GM23338 (cell line): Measurements from ENCODE around the gene RASGRP4. TPM values are rescaled to one million over a fixed set of nuclear protein-coding genes. Genes with fewer than 3 reads are reported as not detected.

Source experiments
- ATAC-seq: fragments of 200-7000 bp; cut with Tn5 transposase; 3 replicates; pipeline ENCODE4 v1.9.1; 2020
- DNase-seq: peaks from one replicate; pipeline ENCODE4 v3.0.0-alpha.2; 2015; ENCODE audit warnings: low spot score
- H2AFZ ChIP-seq: fragments of 200-600 bp; sonication (generic); 2 replicates; pipeline ENCODE4 v1.8.0; 2016; ENCODE audit warnings: antibody characterized with exemption, mild to moderate bottlenecking, moderate library complexity
- H3F3A ChIP-seq: fragments of 200-600 bp; sonication (generic); replicated peaks from 2 replicates; pipeline ENCODE4 v1.8.0; 2017; ENCODE audit warnings: antibody characterized with exemption, mixed run types, low read depth
- H3K27ac ChIP-seq: fragments of 200-600 bp; sonication (generic); 2 replicates; pipeline ENCODE4 v1.6.1; 2016; ENCODE audit warnings: low read depth
- H3K27me3 ChIP-seq: fragments of 200-600 bp; sonication (generic); 2 replicates; pipeline ENCODE4 v1.8.0; 2016; ENCODE audit warnings: mild to moderate bottlenecking, mixed run types, moderate library complexity; ENCODE audit not compliant: insufficient read depth
- H3K36me3 ChIP-seq: fragments of 200-600 bp; sonication (generic); 2 replicates; pipeline ENCODE4 v1.8.0; 2016; ENCODE audit warnings: mild to moderate bottlenecking; ENCODE audit not compliant: insufficient read depth
- H3K4me1 ChIP-seq: fragments of 200-600 bp; sonication (generic); 2 replicates; pipeline ENCODE4 v1.8.0; 2016; ENCODE audit warnings: mild to moderate bottlenecking, moderate library complexity; ENCODE audit not compliant: insufficient read depth
- H3K4me2 ChIP-seq: fragments of 200-600 bp; sonication (generic); 2 replicates; pipeline ENCODE4 v1.7.1; 2017; ENCODE audit warnings: mixed run types
- H3K4me3 ChIP-seq: fragments of 200-600 bp; sonication (generic); 2 replicates; pipeline ENCODE4 v1.6.1; 2016; ENCODE audit warnings: mixed run types
- H3K79me2 ChIP-seq: fragments of 200-600 bp; sonication (generic); replicated peaks from 2 replicates; pipeline ENCODE4 v1.8.0; 2017; ENCODE audit warnings: mild to moderate bottlenecking; ENCODE audit not compliant: insufficient read depth
- H3K9me2 ChIP-seq: fragments of 200-600 bp; sonication (generic); 2 replicates; pipeline ENCODE4 v1.8.0; 2017; ENCODE audit not compliant: insufficient read depth
- H4K20me1 ChIP-seq: fragments of 200-600 bp; sonication (generic); replicated peaks from 2 replicates; pipeline ENCODE4 v1.8.0; 2017; ENCODE audit warnings: mild to moderate bottlenecking; ENCODE audit not compliant: insufficient read depth
- H3K27ac Mint-ChIP-seq: 2 replicates; pipeline ENCODE4 v1.8.0; 2020; ENCODE audit warnings: inconsistent platforms, mild to moderate bottlenecking, moderate library complexity, mixed read lengths
- H3K27me3 Mint-ChIP-seq: 3 replicates; pipeline ENCODE4 v1.8.0; 2022; ENCODE audit warnings: low read depth, mild to moderate bottlenecking, moderate library complexity, mixed read lengths, inconsistent platforms; ENCODE audit not compliant: insufficient read depth, poor library complexity
- H3K36me3 Mint-ChIP-seq: 3 replicates; pipeline ENCODE4 v1.8.0; 2021; ENCODE audit warnings: low read depth, mild to moderate bottlenecking, inconsistent platforms, moderate library complexity, mixed read lengths
- H3K4me1 Mint-ChIP-seq: 3 replicates; pipeline ENCODE4 v1.8.0; 2020; ENCODE audit warnings: mild to moderate bottlenecking, inconsistent platforms, mixed read lengths
- H3K4me3 Mint-ChIP-seq: 3 replicates; pipeline ENCODE4 v1.8.0; 2021; ENCODE audit warnings: moderate library complexity, mild to moderate bottlenecking, inconsistent platforms, mixed read lengths
- H3K9me3 Mint-ChIP-seq: 3 replicates; pipeline ENCODE4 v1.8.0; 2020; ENCODE audit warnings: moderate library complexity, mild to moderate bottlenecking, inconsistent platforms, mixed read lengths
- CREB1 ChIP-seq: fragments of 250-450 bp; sonication (Bioruptor Pico); IDR thresholded peaks from 2 replicates; pipeline ENCODE4 v1.5.0; 2020; ENCODE audit warnings: low read depth, mild to moderate bottlenecking, moderate library complexity
- EZH2 ChIP-seq: fragments of 200-600 bp; sonication (generic); IDR thresholded peaks from one replicate; pipeline ENCODE4 v1.8.0; 2017; ENCODE audit warnings: antibody characterized with exemption, mild to moderate bottlenecking, low read depth; ENCODE audit not compliant: unreplicated experiment
- EZH2phosphoT487 ChIP-seq: fragments of 200-600 bp; sonication (generic); IDR thresholded peaks from one replicate; pipeline ENCODE4 v1.8.1; 2018; ENCODE audit warnings: antibody characterized with exemption; ENCODE audit not compliant: unreplicated experiment
- JUNB ChIP-seq: IDR thresholded peaks from one replicate; pipeline ENCODE4 v1.6.1; 2016; ENCODE audit warnings: antibody characterized with exemption; ENCODE audit not compliant: unreplicated experiment
- NANOG ChIP-seq: IDR thresholded peaks from 2 replicates; pipeline ENCODE4 v1.6.1; 2016; ENCODE audit warnings: antibody characterized with exemption, borderline replicate concordance
- POLR2AphosphoS5 ChIP-seq: IDR thresholded peaks from 2 replicates; pipeline ENCODE4 v1.6.1; 2016; ENCODE audit warnings: antibody characterized with exemption, low read depth
- STAT1 ChIP-seq: IDR thresholded peaks from one replicate; pipeline ENCODE4 v1.6.1; 2016; ENCODE audit warnings: antibody characterized with exemption; ENCODE audit not compliant: unreplicated experiment
- ZNF114 ChIP-seq: fragments of 250-450 bp; sonication (Bioruptor Pico); IDR thresholded peaks from 2 replicates; pipeline ENCODE4 v1.5.0; 2020; ENCODE audit warnings: mild to moderate bottlenecking, moderate library complexity
- ZNF331 ChIP-seq: fragments of 250-450 bp; sonication (Bioruptor Pico); IDR thresholded peaks from 2 replicates; pipeline ENCODE4 v1.5.0; 2020; ENCODE audit warnings: low read depth, mild to moderate bottlenecking, moderate library complexity
- polyA plus RNA-seq: library from polyadenylated mRNA; unstranded; fragments of >200 nt; fragmentation: Nextera tagmentation; extraction: Ambion mirVana; gene quantifications from 2 replicates; pipeline ENCODE4 v1.2.1, GENCODE V29; 2016
- total RNA-seq: library from RNA; depleted of rRNA; stranded (reverse); fragments of >200 nt; shearing (Covaris generic); gene quantifications from 2 replicates; pipeline ENCODE4 v1.2.3, GENCODE V29; 2014
- TF ChIP-seq, protein P1 (sequence below), 2 experiments: fragments of 200-600 bp in 1 of 2; sonication (generic) in 1 of 2; conservative IDR thresholded peaks; 2 replicates each; pipeline versions ENCODE4 v1.5.1 to v1.6.1; 2016 to 2017; ENCODE audit warnings: antibody characterized with exemption in 2 of 2, low read depth in 2 of 2, mild to moderate bottlenecking in 2 of 2, moderate library complexity in 1 of 2
- TF ChIP-seq, protein P2 (sequence below): IDR thresholded peaks from 2 replicates; pipeline ENCODE4 v1.6.1; 2016; ENCODE audit warnings: antibody characterized with exemption
- TF ChIP-seq, protein P3 (sequence below): IDR thresholded peaks from one replicate; pipeline ENCODE4 v1.6.1; 2018; ENCODE audit warnings: antibody characterized with exemption; ENCODE audit not compliant: unreplicated experiment
- TF ChIP-seq, protein P4 (sequence below): fragments of 250-450 bp; sonication (Bioruptor Pico); IDR thresholded peaks from 2 replicates; pipeline ENCODE4 v1.5.0; 2020; ENCODE audit warnings: mild to moderate bottlenecking, moderate library complexity

Gene RASGRP4
- total and polyA plus RNA-seq, 2 experiments from 2014 or later: 1.6 to 3.6 TPM

DNA sequence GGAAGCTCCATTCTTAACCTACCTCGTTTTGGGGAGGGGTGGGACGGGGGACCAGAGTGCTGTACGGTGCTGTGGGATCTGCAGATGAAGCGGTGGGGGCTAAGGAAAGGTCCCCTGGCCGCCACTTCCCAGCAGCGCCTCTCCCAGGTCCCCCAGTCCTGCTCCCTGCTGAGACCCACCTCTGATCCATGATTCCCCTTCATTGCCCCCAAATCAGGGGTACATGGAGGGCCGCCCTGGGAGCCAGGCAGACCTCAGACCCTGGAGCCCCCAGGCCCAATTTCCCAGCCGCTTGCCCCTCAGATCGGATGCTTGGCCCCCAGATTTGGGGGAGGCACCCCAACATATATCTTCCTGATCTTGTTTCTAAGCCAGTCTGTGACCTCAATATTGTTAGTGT is 26.9 kb downstream of the RASGRP4 start:
- H3K36me3 ChIP-seq: no peaks in the 10 kb centered on the region
- Mint-ChIP-seq H3K4me3 (no peak overlapping the region), H3K36me3 (peaks cover 12% of the 10 kb centered on the region), H3K9me3 (peaks cover 4% of the 10 kb centered on the region; the same call in 2 of the 3 replicates), H3K27me3 (peaks cover 63% of the 10 kb centered on the region), H3K27ac (no peak overlapping the region), H3K4me1 (peaks cover 14% of the 10 kb centered on the region)
- peaks cover 6% of the 10 kb centered on the region; the same call in 1 of the 2 replicates for H3K9me2 ChIP-seq
- no peak for ATAC-seq
- no peak overlapping the region for H3K4me3 ChIP-seq
- H3K4me1 ChIP-seq: peaks cover 5% of the 10 kb centered on the region
- H3K79me2 ChIP-seq: no peaks in the 10 kb centered on the region
- TF ChIP-seq JUNB (no peak), CREB1 (CRISPR knock-in tag) (no peak), STAT1 (no peak), EZH2 (no peak), ZNF114 (CRISPR knock-in tag) (no peak), ZNF331 (no peak), EZH2phosphoT487 (no peak), NANOG (no peak), POLR2AphosphoS5 (no peak)
- TF ChIP-seq, protein P1, sequence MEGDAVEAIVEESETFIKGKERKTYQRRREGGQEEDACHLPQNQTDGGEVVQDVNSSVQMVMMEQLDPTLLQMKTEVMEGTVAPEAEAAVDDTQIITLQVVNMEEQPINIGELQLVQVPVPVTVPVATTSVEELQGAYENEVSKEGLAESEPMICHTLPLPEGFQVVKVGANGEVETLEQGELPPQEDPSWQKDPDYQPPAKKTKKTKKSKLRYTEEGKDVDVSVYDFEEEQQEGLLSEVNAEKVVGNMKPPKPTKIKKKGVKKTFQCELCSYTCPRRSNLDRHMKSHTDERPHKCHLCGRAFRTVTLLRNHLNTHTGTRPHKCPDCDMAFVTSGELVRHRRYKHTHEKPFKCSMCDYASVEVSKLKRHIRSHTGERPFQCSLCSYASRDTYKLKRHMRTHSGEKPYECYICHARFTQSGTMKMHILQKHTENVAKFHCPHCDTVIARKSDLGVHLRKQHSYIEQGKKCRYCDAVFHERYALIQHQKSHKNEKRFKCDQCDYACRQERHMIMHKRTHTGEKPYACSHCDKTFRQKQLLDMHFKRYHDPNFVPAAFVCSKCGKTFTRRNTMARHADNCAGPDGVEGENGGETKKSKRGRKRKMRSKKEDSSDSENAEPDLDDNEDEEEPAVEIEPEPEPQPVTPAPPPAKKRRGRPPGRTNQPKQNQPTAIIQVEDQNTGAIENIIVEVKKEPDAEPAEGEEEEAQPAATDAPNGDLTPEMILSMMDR (conservative IDR thresholded peaks at IDR 0.05; ENCODE audit: low read depth in 2 of 2): no peak
- TF ChIP-seq, protein P2, sequence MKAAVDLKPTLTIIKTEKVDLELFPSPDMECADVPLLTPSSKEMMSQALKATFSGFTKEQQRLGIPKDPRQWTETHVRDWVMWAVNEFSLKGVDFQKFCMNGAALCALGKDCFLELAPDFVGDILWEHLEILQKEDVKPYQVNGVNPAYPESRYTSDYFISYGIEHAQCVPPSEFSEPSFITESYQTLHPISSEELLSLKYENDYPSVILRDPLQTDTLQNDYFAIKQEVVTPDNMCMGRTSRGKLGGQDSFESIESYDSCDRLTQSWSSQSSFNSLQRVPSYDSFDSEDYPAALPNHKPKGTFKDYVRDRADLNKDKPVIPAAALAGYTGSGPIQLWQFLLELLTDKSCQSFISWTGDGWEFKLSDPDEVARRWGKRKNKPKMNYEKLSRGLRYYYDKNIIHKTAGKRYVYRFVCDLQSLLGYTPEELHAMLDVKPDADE: no peak
- TF ChIP-seq, protein P3, sequence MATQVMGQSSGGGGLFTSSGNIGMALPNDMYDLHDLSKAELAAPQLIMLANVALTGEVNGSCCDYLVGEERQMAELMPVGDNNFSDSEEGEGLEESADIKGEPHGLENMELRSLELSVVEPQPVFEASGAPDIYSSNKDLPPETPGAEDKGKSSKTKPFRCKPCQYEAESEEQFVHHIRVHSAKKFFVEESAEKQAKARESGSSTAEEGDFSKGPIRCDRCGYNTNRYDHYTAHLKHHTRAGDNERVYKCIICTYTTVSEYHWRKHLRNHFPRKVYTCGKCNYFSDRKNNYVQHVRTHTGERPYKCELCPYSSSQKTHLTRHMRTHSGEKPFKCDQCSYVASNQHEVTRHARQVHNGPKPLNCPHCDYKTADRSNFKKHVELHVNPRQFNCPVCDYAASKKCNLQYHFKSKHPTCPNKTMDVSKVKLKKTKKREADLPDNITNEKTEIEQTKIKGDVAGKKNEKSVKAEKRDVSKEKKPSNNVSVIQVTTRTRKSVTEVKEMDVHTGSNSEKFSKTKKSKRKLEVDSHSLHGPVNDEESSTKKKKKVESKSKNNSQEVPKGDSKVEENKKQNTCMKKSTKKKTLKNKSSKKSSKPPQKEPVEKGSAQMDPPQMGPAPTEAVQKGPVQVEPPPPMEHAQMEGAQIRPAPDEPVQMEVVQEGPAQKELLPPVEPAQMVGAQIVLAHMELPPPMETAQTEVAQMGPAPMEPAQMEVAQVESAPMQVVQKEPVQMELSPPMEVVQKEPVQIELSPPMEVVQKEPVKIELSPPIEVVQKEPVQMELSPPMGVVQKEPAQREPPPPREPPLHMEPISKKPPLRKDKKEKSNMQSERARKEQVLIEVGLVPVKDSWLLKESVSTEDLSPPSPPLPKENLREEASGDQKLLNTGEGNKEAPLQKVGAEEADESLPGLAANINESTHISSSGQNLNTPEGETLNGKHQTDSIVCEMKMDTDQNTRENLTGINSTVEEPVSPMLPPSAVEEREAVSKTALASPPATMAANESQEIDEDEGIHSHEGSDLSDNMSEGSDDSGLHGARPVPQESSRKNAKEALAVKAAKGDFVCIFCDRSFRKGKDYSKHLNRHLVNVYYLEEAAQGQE: no peak
- TF ChIP-seq, protein P4, sequence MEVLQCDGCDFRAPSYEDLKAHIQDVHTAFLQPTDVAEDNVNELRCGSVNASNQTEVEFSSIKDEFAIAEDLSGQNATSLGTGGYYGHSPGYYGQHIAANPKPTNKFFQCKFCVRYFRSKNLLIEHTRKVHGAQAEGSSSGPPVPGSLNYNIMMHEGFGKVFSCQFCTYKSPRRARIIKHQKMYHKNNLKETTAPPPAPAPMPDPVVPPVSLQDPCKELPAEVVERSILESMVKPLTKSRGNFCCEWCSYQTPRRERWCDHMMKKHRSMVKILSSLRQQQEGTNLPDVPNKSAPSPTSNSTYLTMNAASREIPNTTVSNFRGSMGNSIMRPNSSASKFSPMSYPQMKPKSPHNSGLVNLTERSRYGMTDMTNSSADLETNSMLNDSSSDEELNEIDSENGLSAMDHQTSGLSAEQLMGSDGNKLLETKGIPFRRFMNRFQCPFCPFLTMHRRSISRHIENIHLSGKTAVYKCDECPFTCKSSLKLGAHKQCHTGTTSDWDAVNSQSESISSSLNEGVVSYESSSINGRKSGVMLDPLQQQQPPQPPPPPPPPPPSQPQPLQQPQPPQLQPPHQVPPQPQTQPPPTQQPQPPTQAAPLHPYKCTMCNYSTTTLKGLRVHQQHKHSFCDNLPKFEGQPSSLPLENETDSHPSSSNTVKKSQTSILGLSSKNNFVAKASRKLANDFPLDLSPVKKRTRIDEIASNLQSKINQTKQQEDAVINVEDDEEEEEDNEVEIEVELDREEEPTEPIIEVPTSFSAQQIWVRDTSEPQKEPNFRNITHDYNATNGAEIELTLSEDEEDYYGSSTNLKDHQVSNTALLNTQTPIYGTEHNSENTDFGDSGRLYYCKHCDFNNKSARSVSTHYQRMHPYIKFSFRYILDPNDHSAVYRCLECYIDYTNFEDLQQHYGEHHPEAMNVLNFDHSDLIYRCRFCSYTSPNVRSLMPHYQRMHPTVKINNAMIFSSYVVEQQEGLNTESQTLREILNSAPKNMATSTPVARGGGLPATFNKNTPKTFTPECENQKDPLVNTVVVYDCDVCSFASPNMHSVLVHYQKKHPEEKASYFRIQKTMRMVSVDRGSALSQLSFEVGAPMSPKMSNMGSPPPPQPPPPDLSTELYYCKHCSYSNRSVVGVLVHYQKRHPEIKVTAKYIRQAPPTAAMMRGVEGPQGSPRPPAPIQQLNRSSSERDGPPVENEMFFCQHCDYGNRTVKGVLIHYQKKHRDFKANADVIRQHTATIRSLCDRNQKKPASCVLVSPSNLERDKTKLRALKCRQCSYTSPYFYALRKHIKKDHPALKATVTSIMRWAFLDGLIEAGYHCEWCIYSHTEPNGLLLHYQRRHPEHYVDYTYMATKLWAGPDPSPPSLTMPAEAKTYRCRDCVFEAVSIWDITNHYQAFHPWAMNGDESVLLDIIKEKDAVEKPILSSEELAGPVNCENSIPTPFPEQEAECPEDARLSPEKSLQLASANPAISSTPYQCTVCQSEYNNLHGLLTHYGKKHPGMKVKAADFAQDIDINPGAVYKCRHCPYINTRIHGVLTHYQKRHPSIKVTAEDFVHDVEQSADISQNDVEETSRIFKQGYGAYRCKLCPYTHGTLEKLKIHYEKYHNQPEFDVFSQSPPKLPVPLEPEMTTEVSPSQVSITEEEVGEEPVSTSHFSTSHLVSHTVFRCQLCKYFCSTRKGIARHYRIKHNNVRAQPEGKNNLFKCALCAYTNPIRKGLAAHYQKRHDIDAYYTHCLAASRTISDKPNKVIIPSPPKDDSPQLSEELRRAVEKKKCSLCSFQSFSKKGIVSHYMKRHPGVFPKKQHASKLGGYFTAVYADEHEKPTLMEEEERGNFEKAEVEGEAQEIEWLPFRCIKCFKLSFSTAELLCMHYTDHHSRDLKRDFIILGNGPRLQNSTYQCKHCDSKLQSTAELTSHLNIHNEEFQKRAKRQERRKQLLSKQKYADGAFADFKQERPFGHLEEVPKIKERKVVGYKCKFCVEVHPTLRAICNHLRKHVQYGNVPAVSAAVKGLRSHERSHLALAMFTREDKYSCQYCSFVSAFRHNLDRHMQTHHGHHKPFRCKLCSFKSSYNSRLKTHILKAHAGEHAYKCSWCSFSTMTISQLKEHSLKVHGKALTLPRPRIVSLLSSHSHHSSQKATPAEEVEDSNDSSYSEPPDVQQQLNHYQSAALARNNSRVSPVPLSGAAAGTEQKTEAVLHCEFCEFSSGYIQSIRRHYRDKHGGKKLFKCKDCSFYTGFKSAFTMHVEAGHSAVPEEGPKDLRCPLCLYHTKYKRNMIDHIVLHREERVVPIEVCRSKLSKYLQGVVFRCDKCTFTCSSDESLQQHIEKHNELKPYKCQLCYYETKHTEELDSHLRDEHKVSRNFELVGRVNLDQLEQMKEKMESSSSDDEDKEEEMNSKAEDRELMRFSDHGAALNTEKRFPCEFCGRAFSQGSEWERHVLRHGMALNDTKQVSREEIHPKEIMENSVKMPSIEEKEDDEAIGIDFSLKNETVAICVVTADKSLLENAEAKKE (CRISPR knock-in tag): no peak
- DNase-seq: no peak
- H2AFZ ChIP-seq: no peak overlapping the region
- H3F3A ChIP-seq: peaks cover 11% of the 10 kb centered on the region; the same call in 1 of the 2 replicates
- H3K27ac ChIP-seq: no peak overlapping the region
- no peaks in the 10 kb centered on the region; the same call in 1 of the 2 replicates for H4K20me1 ChIP-seq
- no peak overlapping the region for H3K4me2 ChIP-seq
- H3K27me3 ChIP-seq: peaks cover 79% of the 10 kb centered on the region
